HepG2 (cell line): Measurements from ENCODE around the gene ADAMTS2. TPM values are rescaled to one million over a fixed set of nuclear protein-coding genes. Genes with fewer than 3 reads are reported as not detected.
A peak's percentile ranks its signal among the peaks of the same experiment; 100 is the strongest.

ENCODE experiments used
- CREBL2 ChIP-seq: sonication (generic); formaldehyde crosslinking; IDR thresholded peaks from 2 replicates; pipeline ENCODE4 v1.8.1; 2023; ENCODE audit warnings: missing genetic modification reagents, mild to moderate bottlenecking, borderline replicate concordance
- DDIT3 ChIP-seq: sonication (generic); formaldehyde crosslinking; IDR thresholded peaks from 2 replicates; pipeline ENCODE4 v1.4.0; 2020; ENCODE audit warnings: mild to moderate bottlenecking, missing genetic modification reagents
- DR1 ChIP-seq: sonication (generic); formaldehyde crosslinking; IDR thresholded peaks from 2 replicates; pipeline ENCODE4 v1.8.0; 2021; ENCODE audit warnings: mild to moderate bottlenecking, missing genetic modification reagents, inconsistent platforms
- FOSL2 ChIP-seq: sonication (generic); formaldehyde crosslinking; IDR thresholded peaks from 2 replicates; pipeline ENCODE4 v1.4.0; 2020; ENCODE audit warnings: missing genetic modification reagents
- KDM5A ChIP-seq: fragments of 200-600 bp; sonication (generic); IDR thresholded peaks from 2 replicates; pipeline ENCODE4 v1.7.0; 2018; ENCODE audit warnings: antibody characterized with exemption, mild to moderate bottlenecking, low read length, borderline replicate concordance
- MED8 ChIP-seq: sonication (generic); formaldehyde crosslinking; IDR thresholded peaks from 2 replicates; pipeline ENCODE4 v1.8.1; 2023; ENCODE audit warnings: mild to moderate bottlenecking, missing genetic modification reagents; ENCODE audit not compliant: insufficient replicate concordance
- NFIB ChIP-seq: sonication (generic); formaldehyde crosslinking; IDR thresholded peaks from 2 replicates; pipeline ENCODE4 v1.9.0; 2021; ENCODE audit warnings: missing genetic modification reagents, mild to moderate bottlenecking, borderline replicate concordance
- PATZ1 ChIP-seq: sonication (generic); formaldehyde crosslinking; IDR thresholded peaks from 2 replicates; pipeline ENCODE4 v1.4.0; 2020; ENCODE audit warnings: missing genetic modification reagents
- POGZ ChIP-seq: sonication (generic); formaldehyde crosslinking; IDR thresholded peaks from 2 replicates; pipeline ENCODE4 v1.4.0; 2020; ENCODE audit warnings: mild to moderate bottlenecking, missing genetic modification reagents
- RBM22 ChIP-seq: fragments of 200-400 bp; formaldehyde crosslinking; optimal IDR thresholded peaks from 2 replicates; pipeline ENCODE3; 2017; ENCODE audit warnings: mild to moderate bottlenecking, low read length, moderate library complexity
- SIN3B ChIP-seq: fragments of 150-350 bp; IDR thresholded peaks from 2 replicates; pipeline ENCODE4 v1.6.1; 2014; ENCODE audit warnings: low read length
- SKIL ChIP-seq: sonication (generic); formaldehyde crosslinking; IDR thresholded peaks from 2 replicates; pipeline ENCODE4 v1.8.0; 2022; ENCODE audit warnings: missing genetic modification reagents, mild to moderate bottlenecking, moderate library complexity, borderline replicate concordance
- TAF1 ChIP-seq: sonication (generic); formaldehyde crosslinking; IDR thresholded peaks from 2 replicates; pipeline ENCODE4 v1.4.0; 2020; ENCODE audit warnings: missing genetic modification reagents
- THAP8 ChIP-seq: sonication (generic); formaldehyde crosslinking; IDR thresholded peaks from 2 replicates; pipeline ENCODE4 v1.5.1; 2020; ENCODE audit warnings: missing genetic modification reagents, mild to moderate bottlenecking, borderline replicate concordance
- ZBTB38 ChIP-seq: sonication (generic); formaldehyde crosslinking; IDR thresholded peaks from 2 replicates; pipeline ENCODE4 v1.5.1; 2020; ENCODE audit warnings: mild to moderate bottlenecking, missing genetic modification reagents
- ZFY ChIP-seq: sonication (generic); formaldehyde crosslinking; IDR thresholded peaks from 2 replicates; pipeline ENCODE4 v1.4.0; 2020; ENCODE audit warnings: missing genetic modification reagents
- ZNF274 ChIP-seq: sonication (generic); formaldehyde crosslinking; IDR thresholded peaks from 2 replicates; pipeline ENCODE4 v1.5.1; 2020; ENCODE audit warnings: mild to moderate bottlenecking, missing genetic modification reagents
- ZNF431 ChIP-seq: sonication (generic); formaldehyde crosslinking; IDR thresholded peaks from 2 replicates; pipeline ENCODE4 v1.9.0; 2022; ENCODE audit warnings: missing genetic modification reagents, low read depth, mild to moderate bottlenecking, borderline replicate concordance
- ZNF574 ChIP-seq: sonication (generic); formaldehyde crosslinking; IDR thresholded peaks from 2 replicates; pipeline ENCODE4 v1.4.0; 2020; ENCODE audit warnings: missing genetic modification reagents
- ZNF660 ChIP-seq: sonication (generic); formaldehyde crosslinking; IDR thresholded peaks from 2 replicates; pipeline ENCODE4 v1.5.1; 2020; ENCODE audit warnings: mild to moderate bottlenecking, low read depth, missing genetic modification reagents, borderline replicate concordance
- ZNF7 ChIP-seq: IDR thresholded peaks from 2 replicates; pipeline ENCODE4 v1.6.1; 2016; ENCODE audit warnings: missing biosample characterization, missing genetic modification reagents
- ZNF781 ChIP-seq: sonication (generic); formaldehyde crosslinking; IDR thresholded peaks from 2 replicates; pipeline ENCODE4 v1.5.1; 2020; ENCODE audit warnings: borderline replicate concordance, mild to moderate bottlenecking, missing genetic modification reagents; ENCODE audit errors: not compliant biosample characterization
- polyA plus RNA-seq, 8 experiments: library from polyadenylated mRNA; depleted of rRNA in 3 of 8; stranded (reverse) in 7 of 8; unstranded in 1 of 8; fragments of >200 nt; fragmentation: Illumina TruSeq in 4 of 8; extraction: Trizol in 4 of 8; gene quantifications; 2 replicates each; pipeline versions ENCODE4 v1.2.1 to v1.2.3, GENCODE V29; 2011 to 2016; ENCODE audit warnings: low read depth in 4 of 8, missing spikeins in 1 of 8, mixed read lengths in 1 of 8; ENCODE audit not compliant: insufficient read depth in 1 of 8
- total RNA-seq, 5 experiments: library from RNA; depleted of rRNA; stranded (reverse); fragments of >200 nt; fragmentation: Illumina TruSeq; extraction: Trizol; gene quantifications; 2 replicates each; pipeline ENCODE4 v1.2.3, GENCODE V29; 2016; ENCODE audit warnings: low read depth in 1 of 5

ADAMTS2 gene
- total and polyA plus RNA-seq, 2 of the 13 experiments (the other 11 are each of a cell fraction or from before 2014, with no cell fraction given): 0.24 to 3.5 TPM

- peak; percentile 63; the same call in 1 of the 2 replicates for TF ChIP-seq SKIL (CRISPR knock-in tag)
- TF ChIP-seq ZNF7 (CRISPR knock-in tag): no peak
- TF ChIP-seq DDIT3 (CRISPR knock-in tag): no peak
- no peak for TF ChIP-seq KDM5A
- TF ChIP-seq ZFY (CRISPR knock-in tag): peak; percentile 53
- 0 out of 2 replicates have a peak, but pooled peaks have one; percentile 20 for TF ChIP-seq ZNF574
- TF ChIP-seq THAP8 (CRISPR knock-in tag): no peak
- TF ChIP-seq ZNF781: no peak
- TF ChIP-seq ZBTB38 (CRISPR knock-in tag): peak; percentile 6; the same call in 1 of the 2 replicates
- no peak for TF ChIP-seq ZNF431 (CRISPR knock-in tag)
- TF ChIP-seq POGZ (CRISPR knock-in tag): peak; percentile 31; the same call in 1 of the 2 replicates
- no peak for TF ChIP-seq NFIB (CRISPR knock-in tag)
- 0 out of 2 replicates have a peak, but pooled peaks have one; percentile 16 for TF ChIP-seq CREBL2 (CRISPR knock-in tag)
- no peak for TF ChIP-seq ZNF660 (CRISPR knock-in tag)
- peak; percentile 94 for TF ChIP-seq PATZ1 (CRISPR knock-in tag)
- TF ChIP-seq SIN3B: no peak
- no peak for TF ChIP-seq RBM22
- TF ChIP-seq FOSL2: peak; percentile 88
- TF ChIP-seq DR1 (CRISPR knock-in tag): no peak
- peak; percentile 36; the same call in 1 of the 2 replicates for TF ChIP-seq TAF1 (CRISPR knock-in tag)
- TF ChIP-seq MED8 (CRISPR knock-in tag): peak; percentile 52
- no peak for TF ChIP-seq ZNF274 (CRISPR knock-in tag)
Observed at GRCh38 chr5:179187229-179187678, 158.0 kb downstream of the ADAMTS2 start (continued).
